Neural progenitor cell (in vitro differentiated cells): ENCODE results near the gene BRD7.

Experiments
- CTCF ChIP-seq: fragments of 200-600 bp; sonication (generic); IDR thresholded peaks from 2 replicates; pipeline ENCODE4 v1.5.1; 2017; ENCODE audit warnings: antibody characterized with exemption, mild to moderate bottlenecking
- EZH2 ChIP-seq: fragments of 200-600 bp; sonication (generic); IDR thresholded peaks from 2 replicates; pipeline ENCODE4 v1.6.1; 2017; ENCODE audit warnings: antibody characterized with exemption, mild to moderate bottlenecking, moderate library complexity
- EZH2phosphoT487 ChIP-seq: fragments of 200-600 bp; sonication (generic); IDR thresholded peaks from 2 replicates; pipeline ENCODE4 v1.6.1; 2017; ENCODE audit warnings: antibody characterized with exemption

GRCh38 chr16:50368410-50369132, at the start of gene BRD7:
- TF ChIP-seq CTCF (peak; percentile 36), EZH2 (no peak), EZH2phosphoT487 (no peak)
